ENCODE measurements around the gene PDGFC.

The PDGFC gene

DNA sequence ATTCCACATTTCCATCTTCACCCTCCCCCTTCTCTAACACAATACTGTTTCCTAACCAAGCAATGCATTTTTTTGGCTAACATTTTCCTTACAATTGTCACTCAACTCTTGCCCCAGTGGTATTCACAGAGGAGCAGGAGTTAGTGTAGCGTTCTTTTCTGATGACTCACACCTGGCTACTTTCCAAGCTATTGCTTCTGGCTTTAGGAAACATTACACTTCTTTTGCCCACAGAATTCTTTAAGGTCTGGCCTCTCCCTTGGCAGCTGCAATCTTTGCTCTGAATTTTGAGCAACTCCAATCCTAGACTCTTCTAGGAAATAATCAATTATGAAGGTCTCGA lies 27.5 kb upstream of the PDGFC start:
- Mint-ChIP-seq H3K4me1 (peaks cover 31% of the 10 kb centered on the region), H3K27me3 (ENCODE audit: low read depth) (no peaks in the 10 kb centered on the region), H3K9me3 (peaks cover 18% of the 10 kb centered on the region), H3K4me3 (no peak overlapping the region), H3K36me3 (ENCODE audit: low read depth) (no peaks in the 10 kb centered on the region), H3K27ac (peak overlapping the region; percentile 50 to 85 (median 75))
- TF ChIP-seq, protein P1, sequence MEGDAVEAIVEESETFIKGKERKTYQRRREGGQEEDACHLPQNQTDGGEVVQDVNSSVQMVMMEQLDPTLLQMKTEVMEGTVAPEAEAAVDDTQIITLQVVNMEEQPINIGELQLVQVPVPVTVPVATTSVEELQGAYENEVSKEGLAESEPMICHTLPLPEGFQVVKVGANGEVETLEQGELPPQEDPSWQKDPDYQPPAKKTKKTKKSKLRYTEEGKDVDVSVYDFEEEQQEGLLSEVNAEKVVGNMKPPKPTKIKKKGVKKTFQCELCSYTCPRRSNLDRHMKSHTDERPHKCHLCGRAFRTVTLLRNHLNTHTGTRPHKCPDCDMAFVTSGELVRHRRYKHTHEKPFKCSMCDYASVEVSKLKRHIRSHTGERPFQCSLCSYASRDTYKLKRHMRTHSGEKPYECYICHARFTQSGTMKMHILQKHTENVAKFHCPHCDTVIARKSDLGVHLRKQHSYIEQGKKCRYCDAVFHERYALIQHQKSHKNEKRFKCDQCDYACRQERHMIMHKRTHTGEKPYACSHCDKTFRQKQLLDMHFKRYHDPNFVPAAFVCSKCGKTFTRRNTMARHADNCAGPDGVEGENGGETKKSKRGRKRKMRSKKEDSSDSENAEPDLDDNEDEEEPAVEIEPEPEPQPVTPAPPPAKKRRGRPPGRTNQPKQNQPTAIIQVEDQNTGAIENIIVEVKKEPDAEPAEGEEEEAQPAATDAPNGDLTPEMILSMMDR (IDR thresholded peaks at IDR 0.05; ENCODE audit: unreplicated experiment in 3 of 3): no peak

DNA sequence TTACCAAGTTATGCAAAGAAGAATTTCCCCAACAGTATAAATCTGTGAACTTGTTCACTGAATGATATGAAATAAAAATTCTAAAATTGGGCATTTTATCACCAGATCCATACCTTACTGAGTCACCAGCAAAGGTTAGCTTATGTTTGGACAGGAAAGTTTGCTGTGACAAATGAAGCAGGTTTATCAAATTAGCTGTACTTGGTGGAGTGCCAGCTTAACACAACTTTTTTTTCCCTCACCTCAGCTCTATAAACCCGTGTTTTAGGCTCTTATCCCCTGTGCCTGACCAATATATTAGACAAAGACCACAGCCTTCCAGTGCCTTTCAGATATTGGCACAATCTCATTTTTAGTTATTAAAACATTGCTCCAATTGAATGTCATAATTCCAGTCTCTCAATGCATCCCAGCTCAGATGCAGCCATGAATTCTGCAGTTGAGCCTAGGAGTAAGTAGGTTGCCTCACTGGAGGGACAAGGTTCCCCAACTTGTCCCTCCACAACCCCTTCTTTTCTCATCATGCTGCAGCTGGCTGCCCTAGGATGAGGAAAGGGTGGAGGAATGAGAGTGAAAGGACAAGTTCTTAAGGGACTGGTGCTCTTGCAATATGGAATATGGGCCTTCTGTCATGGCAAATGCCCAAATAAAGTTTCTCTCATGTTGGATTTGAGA lies 27.0 kb upstream of the PDGFC start:
- Mint-ChIP-seq H3K27ac (peak overlapping the region; percentile 50 to 85 (median 75)), H3K27me3 (ENCODE audit: low read depth) (no peaks in the 10 kb centered on the region), H3K4me1 (peaks cover 26% of the 10 kb centered on the region), H3K9me3 (peaks cover 18% of the 10 kb centered on the region), H3K36me3 (ENCODE audit: low read depth) (no peaks in the 10 kb centered on the region), H3K4me3 (no peak overlapping the region)
- TF ChIP-seq, protein P1 (IDR thresholded peaks at IDR 0.05; ENCODE audit: unreplicated experiment in 3 of 3): no peak

DNA sequence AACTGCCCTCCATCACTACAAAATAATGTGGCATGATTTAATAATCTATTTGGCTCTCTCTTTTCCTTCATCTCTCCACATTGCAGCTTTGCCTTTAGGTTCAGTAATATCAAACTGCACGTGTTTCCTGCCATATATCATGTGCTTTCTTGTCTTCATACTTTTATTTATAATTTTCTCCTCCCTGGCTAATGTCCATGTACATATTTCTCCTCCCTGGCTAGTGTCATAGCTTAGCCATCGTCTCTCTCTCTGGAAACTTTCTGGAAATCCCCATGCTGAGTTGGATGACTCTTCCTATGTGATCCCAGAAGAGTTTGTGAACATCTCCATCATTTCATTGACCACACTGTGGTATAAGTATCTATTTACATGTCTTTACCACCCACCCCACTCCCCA lies 21.3 kb upstream of the PDGFC start:
- Mint-ChIP-seq H3K9me3 (peaks cover 22% of the 10 kb centered on the region), H3K27ac (peak overlapping the region; percentile 58 to 72 (median 61))

DNA sequence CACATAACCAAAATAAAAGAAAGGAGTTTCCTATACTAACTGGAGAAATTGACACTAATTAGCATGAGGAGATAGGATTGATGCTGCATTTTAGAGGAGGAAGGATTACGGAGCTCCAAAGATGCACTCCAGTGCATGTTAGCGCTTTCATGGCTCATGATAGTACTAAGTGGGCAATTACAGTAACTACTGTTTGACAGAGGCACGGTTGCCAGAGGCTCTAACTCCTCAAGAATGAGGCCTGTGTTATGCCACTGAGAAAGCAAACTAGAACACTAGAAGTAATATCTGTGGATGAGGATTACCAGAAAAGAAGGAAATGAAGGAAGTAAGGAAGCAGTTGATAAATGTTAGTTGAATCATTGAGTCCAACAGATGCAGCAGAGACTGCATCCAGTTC lies 19.6 kb upstream of the PDGFC start:
- Mint-ChIP-seq H3K4me1 (peaks cover 12% of the 10 kb centered on the region), H3K9me3 (peaks cover 22% of the 10 kb centered on the region), H3K4me3 (no peak overlapping the region), H3K27ac (peak overlapping the region in 1 of 3 experiments; percentile 3), H3K27me3 (ENCODE audit: low read depth) (no peaks in the 10 kb centered on the region), H3K36me3 (ENCODE audit: low read depth) (no peaks in the 10 kb centered on the region)
- TF ChIP-seq, protein P1 (IDR thresholded peaks at IDR 0.05; ENCODE audit: unreplicated experiment in 3 of 3): no peak

More for the DNA sequence above, 21.3 kb upstream of the PDGFC start:
- Mint-ChIP-seq H3K36me3 (ENCODE audit: low read depth) (no peaks in the 10 kb centered on the region), H3K4me3 (no peak overlapping the region), H3K27me3 (ENCODE audit: low read depth) (no peaks in the 10 kb centered on the region), H3K4me1 (peaks cover 12% of the 10 kb centered on the region)
- TF ChIP-seq, protein P1 (IDR thresholded peaks at IDR 0.05; ENCODE audit: unreplicated experiment in 3 of 3): no peak

DNA sequence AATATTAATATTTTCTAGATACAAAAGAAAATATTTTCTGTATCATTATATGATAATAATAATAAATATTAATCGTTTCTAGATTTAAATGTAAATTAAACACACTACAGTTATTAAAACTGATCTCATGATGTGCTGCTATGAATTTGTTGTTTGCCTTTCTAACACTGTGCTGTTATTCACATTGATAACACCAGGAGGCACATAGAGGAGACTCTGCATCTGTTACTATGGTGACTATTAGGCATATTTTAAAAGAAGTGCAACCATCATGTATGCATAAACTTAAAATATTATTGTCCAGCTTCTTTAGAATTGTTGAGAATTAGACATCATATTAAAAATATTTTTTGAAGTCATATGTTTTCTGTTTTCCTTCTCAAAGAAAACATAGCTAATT lies 11.8 kb upstream of the PDGFC start:
- H3K36me3 Mint-ChIP-seq (ENCODE audit: low read depth): no peaks in the 10 kb centered on the region
- peaks cover 5% of the 10 kb centered on the region for H3K4me1 Mint-ChIP-seq

More for the DNA sequence above, 11.8 kb upstream of the PDGFC start:
- H3K27ac Mint-ChIP-seq: no peak overlapping the region
- peaks cover 15% of the 10 kb centered on the region for H3K9me3 Mint-ChIP-seq
- TF ChIP-seq, protein P1 (IDR thresholded peaks at IDR 0.05; ENCODE audit: unreplicated experiment in 3 of 3): peak; percentile 31 to 43 (median 37)
- no peak overlapping the region for H3K4me3 Mint-ChIP-seq
- no peaks in the 10 kb centered on the region for H3K27me3 Mint-ChIP-seq (ENCODE audit: low read depth)
